C4-2B (cell line): ENCODE results near the gene MFAP1.

ENCODE experiments used
- H3K27ac ChIP-seq: fragments of 450-650 bp; 2 replicates; pipeline ENCODE4 v1.5.1; 2017
- ZFX ChIP-seq: fragments of 450-650 bp; IDR thresholded peaks from 2 replicates; pipeline ENCODE4 v1.6.1; 2017
- TF ChIP-seq, protein P1 (sequence below): fragments of 450-650 bp; conservative IDR thresholded peaks from 2 replicates; pipeline ENCODE4 v1.5.1; 2017; ENCODE audit warnings: mild to moderate bottlenecking

Gene MFAP1

GRCh38 chr15:43777267-43777914 is 47.1 kb downstream of the MFAP1 start:
- TF ChIP-seq, protein P1, sequence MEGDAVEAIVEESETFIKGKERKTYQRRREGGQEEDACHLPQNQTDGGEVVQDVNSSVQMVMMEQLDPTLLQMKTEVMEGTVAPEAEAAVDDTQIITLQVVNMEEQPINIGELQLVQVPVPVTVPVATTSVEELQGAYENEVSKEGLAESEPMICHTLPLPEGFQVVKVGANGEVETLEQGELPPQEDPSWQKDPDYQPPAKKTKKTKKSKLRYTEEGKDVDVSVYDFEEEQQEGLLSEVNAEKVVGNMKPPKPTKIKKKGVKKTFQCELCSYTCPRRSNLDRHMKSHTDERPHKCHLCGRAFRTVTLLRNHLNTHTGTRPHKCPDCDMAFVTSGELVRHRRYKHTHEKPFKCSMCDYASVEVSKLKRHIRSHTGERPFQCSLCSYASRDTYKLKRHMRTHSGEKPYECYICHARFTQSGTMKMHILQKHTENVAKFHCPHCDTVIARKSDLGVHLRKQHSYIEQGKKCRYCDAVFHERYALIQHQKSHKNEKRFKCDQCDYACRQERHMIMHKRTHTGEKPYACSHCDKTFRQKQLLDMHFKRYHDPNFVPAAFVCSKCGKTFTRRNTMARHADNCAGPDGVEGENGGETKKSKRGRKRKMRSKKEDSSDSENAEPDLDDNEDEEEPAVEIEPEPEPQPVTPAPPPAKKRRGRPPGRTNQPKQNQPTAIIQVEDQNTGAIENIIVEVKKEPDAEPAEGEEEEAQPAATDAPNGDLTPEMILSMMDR = peak; percentile 92
- TF ChIP-seq ZFX = peak; percentile 43; the same call in 1 of the 2 replicates
- peak overlapping the region; percentile 89 for H3K27ac ChIP-seq

GRCh38 chr15:43776718-43777266 is 47.7 kb downstream of the MFAP1 start, which contains the start of gene ELL3:
Gene ELL3 (minus strand): TSS chr15:43776966. CDS start chr15:43776901, 65 bp downstream.
- TF ChIP-seq, protein P1 = no peak
- no peak for TF ChIP-seq ZFX
- peak within 1 kb of the TSS; percentile 89 for H3K27ac ChIP-seq

- TF ChIP-seq, protein P1 = no peak
- TF ChIP-seq ZFX = 0 out of 2 replicates have a peak, but pooled peaks have one; percentile 33
- H3K27ac ChIP-seq = peak overlapping the region; percentile 89
Measured at GRCh38 chr15:43776101-43776717, 48.3 kb downstream of the MFAP1 start.

GRCh38 chr15:43775411-43775965 is 49.0 kb downstream of the MFAP1 start:
- peak overlapping the region; percentile 89 for H3K27ac ChIP-seq
- TF ChIP-seq ZFX = no peak
- TF ChIP-seq, protein P1 = peak; percentile 90

GRCh38 chr15:43774062-43774461 is 50.4 kb downstream of the MFAP1 start:
- no peak for TF ChIP-seq ZFX
- TF ChIP-seq, protein P1 = no peak
- H3K27ac ChIP-seq = peak overlapping the region; percentile 89

- TF ChIP-seq, protein P1 = no peak
- no peak for TF ChIP-seq ZFX
- no peak overlapping the region for H3K27ac ChIP-seq
Measured at GRCh38 chr15:43772624-43773023, 51.9 kb downstream of the MFAP1 start.

GRCh38 chr15:43771816-43772215 is 52.7 kb downstream of the MFAP1 start:
- TF ChIP-seq, protein P1 = no peak
- no peak for TF ChIP-seq ZFX
- H3K27ac ChIP-seq = no peak overlapping the region
